ENCODE data around the gene SBK2. TPM values are rescaled to one million over a fixed set of nuclear protein-coding genes. Genes with fewer than 3 reads are reported as not detected.

Gene SBK2
- total and polyA plus RNA-seq, 2 experiments from 2014 or later: 1.1 to 2.0 TPM

- Histone ChIP-seq H3K27me3 (ENCODE audit: insufficient read depth) (no peaks in the 10 kb centered on the region), H3K4me3 (peak overlapping the region; percentile 35), H3K79me2 (replicated peaks; ENCODE audit: insufficient read depth) (no peaks in the 10 kb centered on the region), H3K4me2 (peak overlapping the region; percentile 71), H3K27ac (ENCODE audit: low read depth) (0 out of 2 replicates have a peak overlapping the region, but pooled peaks have one; percentile 66), H3K36me3 (ENCODE audit: insufficient read depth) (no peaks in the 10 kb centered on the region), H3K4me1 (ENCODE audit: insufficient read depth) (peaks cover 22% of the 10 kb centered on the region; the same call in 1 of the 2 replicates), H2AFZ (no peak overlapping the region), H3K9me2 (ENCODE audit: insufficient read depth) (no peaks in the 10 kb centered on the region), H3F3A (replicated peaks; ENCODE audit: low read depth) (peaks cover 15% of the 10 kb centered on the region), H4K20me1 (replicated peaks; ENCODE audit: insufficient read depth) (no peaks in the 10 kb centered on the region)
- H3K27ac Mint-ChIP-seq: peak overlapping the region; percentile 44; the same call in 1 of the 2 replicates
- H3K36me3 Mint-ChIP-seq (ENCODE audit: low read depth): no peaks in the 10 kb centered on the region; the same call in 2 of the 3 replicates
- ATAC-seq (no peak), DNase-seq (ENCODE audit: low spot score) (no peak)
- peak overlapping the region; percentile 53 for H3K4me3 Mint-ChIP-seq
- TF ChIP-seq ETS1 (IDR thresholded peaks at IDR 0.05) (no peak), EZH2phosphoT487 (IDR thresholded peaks at IDR 0.05; ENCODE audit: unreplicated experiment) (no peak)
- H3K9me3 Mint-ChIP-seq: no peaks in the 10 kb centered on the region; the same call in 2 of the 3 replicates
- H3K4me1 Mint-ChIP-seq: peaks cover 24% of the 10 kb centered on the region
- H3K27me3 Mint-ChIP-seq (ENCODE audit: insufficient read depth, low read depth, poor library complexity): peaks cover 14% of the 10 kb centered on the region
Observed at GRCh38 chr19:55486971-55487923, 49.7 kb downstream of the SBK2 start.

- Histone ChIP-seq H3K79me2 (replicated peaks; ENCODE audit: insufficient read depth) (no peaks in the 10 kb centered on the region), H3K27me3 (ENCODE audit: insufficient read depth) (no peaks in the 10 kb centered on the region), H3K4me2 (peak overlapping the region; percentile 95), H3K27ac (ENCODE audit: low read depth) (no peak overlapping the region), H3K4me1 (ENCODE audit: insufficient read depth) (peaks cover 22% of the 10 kb centered on the region; the same call in 1 of the 2 replicates), H3K9me2 (ENCODE audit: insufficient read depth) (no peaks in the 10 kb centered on the region), H3K4me3 (peak overlapping the region; percentile 80; the same call in 1 of the 2 replicates), H4K20me1 (replicated peaks; ENCODE audit: insufficient read depth) (no peaks in the 10 kb centered on the region), H3K36me3 (ENCODE audit: insufficient read depth) (no peaks in the 10 kb centered on the region), H2AFZ (no peak overlapping the region), H3F3A (replicated peaks; ENCODE audit: low read depth) (peaks cover 15% of the 10 kb centered on the region)
- H3K27me3 Mint-ChIP-seq (ENCODE audit: insufficient read depth, low read depth, poor library complexity): peaks cover 14% of the 10 kb centered on the region
- ATAC-seq: no peak
- H3K4me1 Mint-ChIP-seq: peaks cover 24% of the 10 kb centered on the region
- TF ChIP-seq CTCF (conservative IDR thresholded peaks at IDR 0.05; ENCODE audit: low read depth in 2 of 2) (peak in 1 of 2 experiments; percentile 15; a peak in 1 of 4 replicates), EZH2 (IDR thresholded peaks at IDR 0.05; ENCODE audit: low read depth, unreplicated experiment) (no peak)
- peak overlapping the region; percentile 91 for H3K4me3 Mint-ChIP-seq
- no peaks in the 10 kb centered on the region; the same call in 2 of the 3 replicates for H3K36me3 Mint-ChIP-seq (ENCODE audit: low read depth)
- no peak for DNase-seq (ENCODE audit: low spot score)
- no peaks in the 10 kb centered on the region; the same call in 2 of the 3 replicates for H3K9me3 Mint-ChIP-seq
- H3K27ac Mint-ChIP-seq: peak overlapping the region; percentile 68
Observed at GRCh38 chr19:55486043-55486970, 50.6 kb downstream of the SBK2 start.
